Keratinocyte (primary cell): ENCODE data around the gene SBNO2. TPM values are rescaled to one million over a fixed set of nuclear protein-coding genes. Genes with fewer than 3 reads are reported as not detected.
A peak's percentile ranks its signal among the peaks of the same experiment; 100 is the strongest.

Experiments
- DNase-seq: peaks from one replicate; pipeline ENCODE4 v3.0.0-alpha.2; 2011; ENCODE audit warnings: low read depth, missing footprints, low spot score
- FAIRE-seq: peaks from 2 replicates; lab custom pipeline; 2011; peaks lifted over from hg19 to GRCh38; lab: Jason Lieb, UNC
- H2AFZ ChIP-seq: 2 replicates; pipeline ENCODE4 v1.6.0; 2012; ENCODE audit warnings: low read length, control low read depth, inconsistent platforms; ENCODE audit not compliant: control insufficient read depth
- H3K27ac ChIP-seq: 2 replicates; pipeline ENCODE4 v1.5.1; 2011; ENCODE audit warnings: low read length; ENCODE audit not compliant: control insufficient read depth, insufficient read depth
- H3K27me3 ChIP-seq: 3 replicates; pipeline ENCODE4 v1.6.0; 2011; ENCODE audit warnings: low read length; ENCODE audit not compliant: control insufficient read depth, insufficient read depth; ENCODE audit errors: extremely low read depth
- H3K36me3 ChIP-seq, 2 experiments: 2 replicates in 1 of 2; 3 replicates in 1 of 2; pipeline ENCODE4 v1.5.1; 2011; ENCODE audit warnings: low read length in 2 of 2, mild to moderate bottlenecking in 1 of 2; ENCODE audit not compliant: control insufficient read depth in 2 of 2, insufficient read depth in 2 of 2; ENCODE audit errors: extremely low read depth in 1 of 2
- H3K4me1 ChIP-seq: 3 replicates; pipeline ENCODE4 v1.5.1; 2011; ENCODE audit warnings: low read length; ENCODE audit not compliant: control insufficient read depth, insufficient read depth; ENCODE audit errors: extremely low read depth
- H3K4me2 ChIP-seq: 3 replicates; pipeline ENCODE4 v1.6.0; 2011; ENCODE audit warnings: low read depth, low read length; ENCODE audit not compliant: control insufficient read depth, insufficient read depth; ENCODE audit errors: extremely low read depth
- H3K4me3 ChIP-seq, 3 experiments: fragments of 200-600 bp in 1 of 3; sonication (generic) in 1 of 3; 2 replicates in 2 of 3; 3 replicates in 1 of 3; pipeline ENCODE4 v1.5.1; 2011 to 2016; ENCODE audit warnings: low read length in 3 of 3, mild to moderate bottlenecking in 3 of 3, control low read depth in 2 of 3, inconsistent platforms in 1 of 3, low read depth in 1 of 3, mixed read lengths in 1 of 3, mixed run types in 1 of 3, moderate library complexity in 1 of 3; ENCODE audit not compliant: control insufficient read depth in 2 of 3, insufficient read depth in 2 of 3; ENCODE audit errors: extremely low read depth in 1 of 3
- H3K79me2 ChIP-seq: 2 replicates; pipeline ENCODE4 v1.6.0; 2012; ENCODE audit warnings: low read length; ENCODE audit not compliant: control insufficient read depth, insufficient read depth
- H3K9ac ChIP-seq: 3 replicates; pipeline ENCODE4 v1.6.0; 2011; ENCODE audit warnings: low read length; ENCODE audit not compliant: control insufficient read depth, insufficient read depth; ENCODE audit errors: extremely low read depth
- H3K9me1 ChIP-seq: 3 replicates; pipeline ENCODE4 v1.6.0; 2011; ENCODE audit warnings: low read length; ENCODE audit not compliant: control insufficient read depth, insufficient read depth; ENCODE audit errors: extremely low read depth
- H3K9me3 ChIP-seq: 2 replicates; pipeline ENCODE4 v1.5.1; 2012; ENCODE audit warnings: low read depth, low read length; ENCODE audit not compliant: control insufficient read depth
- H4K20me1 ChIP-seq: 3 replicates; pipeline ENCODE4 v1.6.0; 2011; ENCODE audit warnings: low read length; ENCODE audit not compliant: control insufficient read depth, insufficient read depth; ENCODE audit errors: extremely low read depth
- CTCF ChIP-seq, 3 experiments: IDR thresholded peaks in 1 of 3; conservative IDR thresholded peaks in 1 of 3; optimal IDR thresholded peaks in 1 of 3; 2 replicates in 2 of 3; 3 replicates in 1 of 3; pipeline versions ENCODE3 to v1.5.1; 2011; ENCODE audit warnings: low read length in 3 of 3, mild to moderate bottlenecking in 3 of 3, moderate library complexity in 2 of 3, control low read depth in 1 of 3, inconsistent platforms in 1 of 3; ENCODE audit not compliant: insufficient read depth in 2 of 3; ENCODE audit errors: extremely low read depth in 1 of 3
- EZH2 ChIP-seq: IDR thresholded peaks from one replicate; pipeline ENCODE4 v1.6.1; 2012; ENCODE audit warnings: inconsistent platforms, mild to moderate bottlenecking, low read length, moderate library complexity
- dilution Hi-C: fragments of 300-500 bp; cut with MboI; formaldehyde crosslinking; loops from one replicate; pipeline ENCODE4 v1.7.0; 2020; ENCODE audit warnings: low sequenced_read_pairs; ENCODE audit not compliant: extremely low pct_ligation_motif_present
- polyA plus RNA-seq, 5 experiments: library from polyadenylated mRNA; depleted of rRNA in 3 of 5; stranded (reverse) in 3 of 5; stranded (forward) in 1 of 5; unstranded in 1 of 5; fragments of >200 nt; gene quantifications; 1 replicate in 1 of 5; 2 replicates in 3 of 5; 3 replicates in 1 of 5; pipeline versions ENCODE4 v1.2.1 to v1.2.3, GENCODE V29; 2011 to 2012; ENCODE audit warnings: missing spikeins in 2 of 5, low read depth in 1 of 5, low replicate concordance in 1 of 5

The SBNO2 gene
- polyA plus RNA-seq, 1 donor (not counting 4 experiments of a cell fraction or from before 2014, with no cell fraction given): 10.9 TPM

- TF ChIP-seq CTCF (optimal IDR thresholded peaks at IDR 0.05 in 1 of 3, IDR thresholded peaks at IDR 0.05 in 1 of 3, conservative IDR thresholded peaks at IDR 0.05 in 1 of 3; ENCODE audit: extremely low read depth in 1 of 3, insufficient read depth in 2 of 3, low read length in 3 of 3): no peak
- no peak for TF ChIP-seq EZH2
- no peaks in the 10 kb centered on the region for H3K79me2 ChIP-seq
- no peaks in the 10 kb centered on the region for H3K9me1 ChIP-seq
- H3K36me3 ChIP-seq: peaks cover 28 to 30% of the 10 kb centered on the region in 2 experiments
- no peaks in the 10 kb centered on the region for H3K27me3 ChIP-seq
- no peak overlapping the region for H3K4me2 ChIP-seq
- H3K27ac ChIP-seq: no peak overlapping the region
- H3K9me3 ChIP-seq: no peaks in the 10 kb centered on the region
- FAIRE-seq (no peak), DNase-seq (no peak)
- peaks cover 5% of the 10 kb centered on the region for H3K4me1 ChIP-seq
- H4K20me1 ChIP-seq: peaks cover 3% of the 10 kb centered on the region
- dilution Hi-C loops: no loop called here
- no peak overlapping the region for H3K4me3 ChIP-seq
- no peak overlapping the region for H3K9ac ChIP-seq
- no peak overlapping the region for H2AFZ ChIP-seq
Measured at GRCh38 chr19:1113986-1114483, 60.0 kb downstream of the SBNO2 start.

GRCh38 chr19:1113030-1113985, 60.8 kb downstream of the SBNO2 start:
- Histone ChIP-seq H3K27ac (no peak overlapping the region), H2AFZ (no peak overlapping the region), H3K9me3 (no peaks in the 10 kb centered on the region), H3K4me3 (no peak overlapping the region), H3K4me2 (no peak overlapping the region), H3K36me3 (peaks cover 22 to 28% of the 10 kb centered on the region in 2 experiments), H3K9me1 (no peaks in the 10 kb centered on the region), H3K79me2 (no peaks in the 10 kb centered on the region), H4K20me1 (peaks cover 3% of the 10 kb centered on the region), H3K4me1 (peaks cover 5% of the 10 kb centered on the region), H3K9ac (no peak overlapping the region), H3K27me3 (no peaks in the 10 kb centered on the region)
- dilution Hi-C loops: no loop called here
- DNase-seq (no peak), FAIRE-seq (no peak)
- no peak for TF ChIP-seq EZH2
- TF ChIP-seq CTCF (optimal IDR thresholded peaks at IDR 0.05 in 1 of 3, IDR thresholded peaks at IDR 0.05 in 1 of 3, conservative IDR thresholded peaks at IDR 0.05 in 1 of 3; ENCODE audit: extremely low read depth in 1 of 3, insufficient read depth in 2 of 3, low read length in 3 of 3): peak; percentile 49 to 86 (median 71)
